Measurements from ENCODE around the gene MMP7. TPM values are rescaled to one million over a fixed set of nuclear protein-coding genes. Genes with fewer than 3 reads are reported as not detected.

Gene MMP7
- total RNA-seq, 2 experiments from 2014 or later = not detected

GRCh38 chr11:102560555-102561011 is 30.0 kb upstream of the MMP7 start:
- peak overlapping the region; percentile 24 for H3K27ac Mint-ChIP-seq
- POLR2A ChIA-PET = interaction anchor here (0.6 kb wide), 1 partner anchor 431 kb away, joined by 7 read pairs; no protein-coding TSS in a partner anchor
- CTCF ChIA-PET = interaction anchor here (0.7 to 1.6 kb wide), 4 partner anchors 23 to 291 kb away, joined by 3 to 4 read pairs (median 3); no protein-coding TSS in a partner anchor
- peaks cover 40% of the 10 kb centered on the region for H3K4me1 Mint-ChIP-seq
- H3K9me3 Mint-ChIP-seq (ENCODE audit: low read depth) = no peaks in the 10 kb centered on the region
- peak overlapping the region; percentile 38 for H3K4me3 Mint-ChIP-seq
- H3K27me3 Mint-ChIP-seq = peaks cover 2% of the 10 kb centered on the region
- peak; percentile 55 for ATAC-seq
- DNase-seq = no peak
- H3K36me3 Mint-ChIP-seq (ENCODE audit: low read depth) = no peaks in the 10 kb centered on the region
- intact Hi-C loops (cut with DNase I, micrococcal nuclease) = loop anchor here in 1 of 2 experiments (1.0 to 5.0 kb wide), 2 partner anchors 39 to 108 kb away; partner anchors contain the start of gene TMEM123

GRCh38 chr11:102559839-102560238 is 29.3 kb upstream of the MMP7 start:
- Mint-ChIP-seq H3K9me3 (ENCODE audit: low read depth) (no peaks in the 10 kb centered on the region), H3K27ac (peak overlapping the region; percentile 6), H3K4me1 (peaks cover 40% of the 10 kb centered on the region), H3K27me3 (peaks cover 2% of the 10 kb centered on the region), H3K4me3 (no peak overlapping the region), H3K36me3 (ENCODE audit: low read depth) (no peaks in the 10 kb centered on the region)
- ATAC-seq (no peak), DNase-seq (no peak)
- ChIA-PET CTCF (interaction anchor here (0.7 to 1.6 kb wide), 8 partner anchors 11 to 366 kb away, joined by 3 to 6 read pairs (median 3); no protein-coding TSS in a partner anchor), POLR2A (no interaction called here)
- intact Hi-C loops (cut with DNase I, micrococcal nuclease) = loop anchor here in 1 of 2 experiments (1.0 to 5.0 kb wide), 2 partner anchors 39 to 108 kb away; partner anchors contain the start of gene TMEM123

- Mint-ChIP-seq H3K27ac (no peak overlapping the region), H3K4me1 (peaks cover 11% of the 10 kb centered on the region), H3K27me3 (peaks cover 2% of the 10 kb centered on the region), H3K9me3 (ENCODE audit: low read depth) (no peaks in the 10 kb centered on the region), H3K4me3 (no peak overlapping the region), H3K36me3 (ENCODE audit: low read depth) (no peaks in the 10 kb centered on the region)
- ATAC-seq = no peak
- POLR2A ChIA-PET = no interaction called here
- CTCF ChIA-PET = interaction anchor here (0.8 to 1.9 kb wide), 5 partner anchors 53 to 302 kb away, joined by 3 to 5 read pairs (median 3); no protein-coding TSS in a partner anchor
- intact Hi-C loops (cut with DNase I, micrococcal nuclease) = no loop called here
- DNase-seq = no peak
These were observed 24.5 kb upstream of the MMP7 start for GRCh38 chr11:102555091-102555490.

- Mint-ChIP-seq H3K27ac (no peak overlapping the region), H3K27me3 (peaks cover 2% of the 10 kb centered on the region), H3K4me3 (no peak overlapping the region), H3K36me3 (ENCODE audit: low read depth) (no peaks in the 10 kb centered on the region), H3K9me3 (ENCODE audit: low read depth) (no peaks in the 10 kb centered on the region), H3K4me1 (no peaks in the 10 kb centered on the region)
- DNase-seq = no peak
- intact Hi-C loops (cut with DNase I, micrococcal nuclease) = no loop called here
- ChIA-PET POLR2A (no interaction called here), CTCF (interaction anchor here (0.6 to 1.9 kb wide), 5 partner anchors 35 to 717 kb away, joined by 3 to 5 read pairs (median 4); no protein-coding TSS in a partner anchor)
- ATAC-seq = no peak
These were observed 23.3 kb upstream of the MMP7 start for GRCh38 chr11:102553835-102554282.

GRCh38 chr11:102552447-102553194 is 22.1 kb upstream of the MMP7 start:
- no peaks in the 10 kb centered on the region for H3K4me1 Mint-ChIP-seq
- POLR2A ChIA-PET = no interaction called here
- intact Hi-C loops (cut with DNase I, micrococcal nuclease) = no loop called here
- no peaks in the 10 kb centered on the region for H3K36me3 Mint-ChIP-seq (ENCODE audit: low read depth)
- CTCF ChIA-PET = interaction anchor here (1.2 kb wide), 1 partner anchor 114 kb away, joined by 4 read pairs; no protein-coding TSS in a partner anchor
- H3K9me3 Mint-ChIP-seq (ENCODE audit: low read depth) = no peaks in the 10 kb centered on the region
- DNase-seq (no peak), ATAC-seq (no peak)
- no peak overlapping the region for H3K27ac Mint-ChIP-seq
- H3K27me3 Mint-ChIP-seq = peaks cover 4% of the 10 kb centered on the region
- no peak overlapping the region for H3K4me3 Mint-ChIP-seq

- Mint-ChIP-seq H3K4me3 (no peak overlapping the region), H3K27ac (no peak overlapping the region), H3K27me3 (peaks cover 4% of the 10 kb centered on the region), H3K4me1 (no peaks in the 10 kb centered on the region), H3K36me3 (ENCODE audit: low read depth) (no peaks in the 10 kb centered on the region), H3K9me3 (ENCODE audit: low read depth) (no peaks in the 10 kb centered on the region)
- POLR2A ChIA-PET = no interaction called here
- CTCF ChIA-PET = no interaction called here
- intact Hi-C loops (cut with DNase I, micrococcal nuclease) = no loop called here
- ATAC-seq (no peak), DNase-seq (no peak)
These were observed 21.5 kb upstream of the MMP7 start for GRCh38 chr11:102552020-102552419.

GRCh38 chr11:102551169-102551781 is 20.7 kb upstream of the MMP7 start:
- CTCF ChIA-PET = interaction anchor here (1.7 kb wide), 1 partner anchor 13 kb away, joined by 5 read pairs; no protein-coding TSS in a partner anchor
- Mint-ChIP-seq H3K9me3 (ENCODE audit: low read depth) (no peaks in the 10 kb centered on the region), H3K4me3 (no peak overlapping the region), H3K4me1 (no peaks in the 10 kb centered on the region), H3K36me3 (ENCODE audit: low read depth) (no peaks in the 10 kb centered on the region), H3K27ac (no peak overlapping the region), H3K27me3 (peaks cover 4% of the 10 kb centered on the region)
- DNase-seq (no peak), ATAC-seq (no peak)
- intact Hi-C loops (cut with DNase I, micrococcal nuclease) = no loop called here
- POLR2A ChIA-PET = no interaction called here

- Mint-ChIP-seq H3K27me3 (peaks cover 3% of the 10 kb centered on the region), H3K9me3 (ENCODE audit: low read depth) (no peaks in the 10 kb centered on the region), H3K4me1 (no peaks in the 10 kb centered on the region), H3K36me3 (ENCODE audit: low read depth) (no peaks in the 10 kb centered on the region), H3K4me3 (no peak overlapping the region), H3K27ac (no peak overlapping the region)
- POLR2A ChIA-PET = no interaction called here
- CTCF ChIA-PET = interaction anchor here (1.2 kb wide), 1 partner anchor 29 kb away, joined by 3 read pairs; no protein-coding TSS in a partner anchor
- intact Hi-C loops (cut with DNase I, micrococcal nuclease) = no loop called here
- no peak for ATAC-seq
- DNase-seq = no peak
These were observed 16.4 kb upstream of the MMP7 start for GRCh38 chr11:102546923-102547471.

GRCh38 chr11:102546427-102546826 is 15.9 kb upstream of the MMP7 start:
- H3K4me3 Mint-ChIP-seq = no peak overlapping the region
- no peak overlapping the region for H3K27ac Mint-ChIP-seq
- no peaks in the 10 kb centered on the region for H3K36me3 Mint-ChIP-seq (ENCODE audit: low read depth)
- CTCF ChIA-PET = interaction anchor here (1.2 kb wide), 1 partner anchor 28 kb away, joined by 3 read pairs; no protein-coding TSS in a partner anchor
- ATAC-seq (peak; percentile 26), DNase-seq (no peak)
- intact Hi-C loops (cut with DNase I, micrococcal nuclease) = no loop called here
- POLR2A ChIA-PET = no interaction called here
- H3K4me1 Mint-ChIP-seq = no peaks in the 10 kb centered on the region
- peaks cover 2% of the 10 kb centered on the region for H3K27me3 Mint-ChIP-seq
- no peaks in the 10 kb centered on the region for H3K9me3 Mint-ChIP-seq (ENCODE audit: low read depth)

GRCh38 chr11:102545701-102546100 is 15.2 kb upstream of the MMP7 start:
- DNase-seq (no peak), ATAC-seq (no peak)
- Mint-ChIP-seq H3K36me3 (ENCODE audit: low read depth) (no peaks in the 10 kb centered on the region), H3K4me1 (no peaks in the 10 kb centered on the region), H3K4me3 (no peak overlapping the region), H3K27me3 (peaks cover 2% of the 10 kb centered on the region), H3K9me3 (ENCODE audit: low read depth) (no peaks in the 10 kb centered on the region), H3K27ac (no peak overlapping the region)
- ChIA-PET POLR2A (no interaction called here), CTCF (interaction anchor here (1.2 kb wide), 1 partner anchor 27 kb away, joined by 3 read pairs; no protein-coding TSS in a partner anchor)
- intact Hi-C loops (cut with DNase I, micrococcal nuclease) = no loop called here

- no peaks in the 10 kb centered on the region for H3K36me3 Mint-ChIP-seq (ENCODE audit: low read depth)
- H3K4me3 Mint-ChIP-seq = no peak overlapping the region
- intact Hi-C loops (cut with DNase I, micrococcal nuclease) = no loop called here
- H3K9me3 Mint-ChIP-seq (ENCODE audit: low read depth) = no peaks in the 10 kb centered on the region
- no peak overlapping the region for H3K27ac Mint-ChIP-seq
- no peak for ATAC-seq
- H3K27me3 Mint-ChIP-seq = peaks cover 2% of the 10 kb centered on the region
- ChIA-PET CTCF (interaction anchor here (0.6 to 1.0 kb wide), 2 partner anchors 38 to 58 kb away, joined by 3 read pairs; no protein-coding TSS in a partner anchor), POLR2A (no interaction called here)
- no peak for DNase-seq
- no peaks in the 10 kb centered on the region for H3K4me1 Mint-ChIP-seq
These were observed 14.0 kb upstream of the MMP7 start for GRCh38 chr11:102544594-102544993.
